Measurements from ENCODE around the gene NRP2.

NRP2 gene

DNA sequence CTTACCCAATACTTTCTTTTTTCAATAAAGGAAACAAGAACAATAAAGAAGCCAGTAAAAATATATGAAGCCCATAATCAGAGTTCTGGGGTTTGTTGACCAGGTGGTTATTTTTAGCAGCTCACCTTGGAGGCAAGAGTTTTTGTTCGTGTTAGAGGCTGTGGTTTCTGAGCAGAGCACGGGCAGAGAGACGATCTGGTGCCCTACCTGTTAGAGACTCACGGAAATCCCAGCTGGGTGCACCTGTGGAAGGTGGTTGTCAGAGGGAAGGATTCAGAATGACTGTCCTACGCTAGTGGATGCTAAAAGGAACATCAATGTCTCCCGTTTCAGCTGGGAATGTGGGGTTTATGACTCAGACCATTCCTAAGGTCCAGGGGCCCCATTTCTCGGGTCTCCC lies 87.6 kb downstream of the NRP2 start:
- H3F3A ChIP-seq (ENCODE audit: low read depth), result no peaks in the 10 kb centered on the region
- no peak overlapping the region for H2AFZ ChIP-seq (ENCODE audit: low read length)
- no peaks in the 10 kb centered on the region for H3K27me3 ChIP-seq (ENCODE audit: insufficient read depth, low read length, poor library complexity, severe bottlenecking)
- TF ChIP-seq, protein P1, sequence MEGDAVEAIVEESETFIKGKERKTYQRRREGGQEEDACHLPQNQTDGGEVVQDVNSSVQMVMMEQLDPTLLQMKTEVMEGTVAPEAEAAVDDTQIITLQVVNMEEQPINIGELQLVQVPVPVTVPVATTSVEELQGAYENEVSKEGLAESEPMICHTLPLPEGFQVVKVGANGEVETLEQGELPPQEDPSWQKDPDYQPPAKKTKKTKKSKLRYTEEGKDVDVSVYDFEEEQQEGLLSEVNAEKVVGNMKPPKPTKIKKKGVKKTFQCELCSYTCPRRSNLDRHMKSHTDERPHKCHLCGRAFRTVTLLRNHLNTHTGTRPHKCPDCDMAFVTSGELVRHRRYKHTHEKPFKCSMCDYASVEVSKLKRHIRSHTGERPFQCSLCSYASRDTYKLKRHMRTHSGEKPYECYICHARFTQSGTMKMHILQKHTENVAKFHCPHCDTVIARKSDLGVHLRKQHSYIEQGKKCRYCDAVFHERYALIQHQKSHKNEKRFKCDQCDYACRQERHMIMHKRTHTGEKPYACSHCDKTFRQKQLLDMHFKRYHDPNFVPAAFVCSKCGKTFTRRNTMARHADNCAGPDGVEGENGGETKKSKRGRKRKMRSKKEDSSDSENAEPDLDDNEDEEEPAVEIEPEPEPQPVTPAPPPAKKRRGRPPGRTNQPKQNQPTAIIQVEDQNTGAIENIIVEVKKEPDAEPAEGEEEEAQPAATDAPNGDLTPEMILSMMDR (conservative IDR thresholded peaks at IDR 0.05; ENCODE audit: low read length), result no peak
- peak overlapping the region; percentile 50 for H3K4me2 ChIP-seq (ENCODE audit: low read depth, low read length, poor library complexity, severe bottlenecking)
- peak overlapping the region; percentile 20 for H3K4me3 ChIP-seq (ENCODE audit: low read length, poor library complexity, severe bottlenecking)
- H4K20me1 ChIP-seq (ENCODE audit: insufficient read depth, low read length, poor library complexity, severe bottlenecking), result no peaks in the 10 kb centered on the region
- no peaks in the 10 kb centered on the region for H3K36me3 ChIP-seq (ENCODE audit: insufficient read depth, low read length)
- peaks cover 49% of the 10 kb centered on the region for H3K4me1 ChIP-seq (ENCODE audit: insufficient read depth, low read length, poor library complexity, severe bottlenecking)
- H3K79me2 ChIP-seq (ENCODE audit: insufficient read depth, low read length), result no peaks in the 10 kb centered on the region
- no peak overlapping the region for H3K9ac ChIP-seq (ENCODE audit: low read depth, low read length, poor library complexity, severe bottlenecking)
- no peaks in the 10 kb centered on the region for H3K9me3 ChIP-seq (ENCODE audit: insufficient read depth, low read depth, low read length)
- no peaks in the 10 kb centered on the region for H3K9me2 ChIP-seq (replicated peaks; ENCODE audit: low read depth, low read length)

DNA sequence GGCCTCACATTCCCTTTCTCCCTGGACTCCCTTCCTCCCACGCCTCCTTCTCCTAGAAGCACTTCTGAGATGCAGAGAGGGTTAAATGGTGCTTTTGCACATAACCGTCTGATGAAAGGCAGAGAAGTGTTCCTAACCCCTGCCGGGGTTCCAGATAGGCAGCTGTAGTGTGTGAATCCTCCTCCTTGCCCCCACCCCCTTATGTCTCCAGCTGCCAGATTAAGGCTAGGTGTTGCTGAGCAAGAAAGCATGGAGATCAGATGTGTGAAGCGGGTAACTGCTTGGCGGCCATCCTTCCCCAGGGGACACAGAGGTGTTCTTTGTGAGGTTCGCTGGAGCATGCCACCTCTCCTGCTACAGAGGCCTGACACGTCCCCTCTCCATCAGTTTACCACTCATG lies 88.3 kb downstream of the NRP2 start:
- no peak for TF ChIP-seq EZH2phosphoT487 (IDR thresholded peaks at IDR 0.05; ENCODE audit: borderline replicate concordance)
- TF ChIP-seq, protein P1 (conservative IDR thresholded peaks at IDR 0.05; ENCODE audit: low read length), result no peak
- no peaks in the 10 kb centered on the region for H3K9me2 ChIP-seq (replicated peaks; ENCODE audit: low read depth, low read length)
- no peak overlapping the region for H3K4me2 ChIP-seq (ENCODE audit: low read depth, low read length, poor library complexity, severe bottlenecking)
- H3K9ac ChIP-seq (ENCODE audit: low read depth, low read length, poor library complexity, severe bottlenecking), result no peak overlapping the region
- peaks cover 49% of the 10 kb centered on the region for H3K4me1 ChIP-seq (ENCODE audit: insufficient read depth, low read length, poor library complexity, severe bottlenecking)
- no peaks in the 10 kb centered on the region for H3K79me2 ChIP-seq (ENCODE audit: insufficient read depth, low read length)
- no peaks in the 10 kb centered on the region for H3K36me3 ChIP-seq (ENCODE audit: insufficient read depth, low read length)
- H2AFZ ChIP-seq (ENCODE audit: low read length), result no peak overlapping the region
- H3F3A ChIP-seq (ENCODE audit: low read depth), result no peaks in the 10 kb centered on the region
- no peaks in the 10 kb centered on the region for H3K27me3 ChIP-seq (ENCODE audit: insufficient read depth, low read length, poor library complexity, severe bottlenecking)
- no peak overlapping the region for H3K4me3 ChIP-seq (ENCODE audit: low read length, poor library complexity, severe bottlenecking)
- H3K9me3 ChIP-seq (ENCODE audit: insufficient read depth, low read depth, low read length), result no peaks in the 10 kb centered on the region
- H4K20me1 ChIP-seq (ENCODE audit: insufficient read depth, low read length, poor library complexity, severe bottlenecking), result no peaks in the 10 kb centered on the region

- Histone ChIP-seq H3K79me2 (ENCODE audit: insufficient read depth, low read length) (no peaks in the 10 kb centered on the region), H3K36me3 (ENCODE audit: insufficient read depth, low read length) (no peaks in the 10 kb centered on the region), H3K9me2 (replicated peaks; ENCODE audit: low read depth, low read length) (no peaks in the 10 kb centered on the region), H2AFZ (ENCODE audit: low read length) (no peak overlapping the region), H3K4me3 (ENCODE audit: low read length, poor library complexity, severe bottlenecking) (no peak overlapping the region), H3K9ac (ENCODE audit: low read depth, low read length, poor library complexity, severe bottlenecking) (no peak overlapping the region), H3K4me2 (ENCODE audit: low read depth, low read length, poor library complexity, severe bottlenecking) (peak overlapping the region; percentile 7), H3F3A (ENCODE audit: low read depth) (no peaks in the 10 kb centered on the region), H3K27me3 (ENCODE audit: insufficient read depth, low read length, poor library complexity, severe bottlenecking) (no peaks in the 10 kb centered on the region), H3K9me3 (ENCODE audit: insufficient read depth, low read depth, low read length) (no peaks in the 10 kb centered on the region), H3K4me1 (ENCODE audit: insufficient read depth, low read length, poor library complexity, severe bottlenecking) (peaks cover 49% of the 10 kb centered on the region), H4K20me1 (ENCODE audit: insufficient read depth, low read length, poor library complexity, severe bottlenecking) (no peaks in the 10 kb centered on the region)
- no peak for TF ChIP-seq EZH2phosphoT487 (IDR thresholded peaks at IDR 0.05; ENCODE audit: borderline replicate concordance)
- TF ChIP-seq, protein P1 (conservative IDR thresholded peaks at IDR 0.05; ENCODE audit: low read length), result no peak
These were observed 88.7 kb downstream of the NRP2 start for GRCh38 chr2:205771031-205771430.
